HG02623 (cell line): ENCODE data around the gene ITGB7.
"Not testable (repeated sequence)": the region's sequence is repeated elsewhere in the genome, so short reads cannot be mapped to it uniquely, and the experiment has no call there.

Source experiments
- ATAC-seq: cut with Tn5 transposase; IDR thresholded peaks from one replicate; pipeline ENCODE4 v1.9.1; 2021; ENCODE audit warnings: moderate library complexity; ENCODE audit not compliant: unreplicated experiment

Gene ITGB7

GRCh38 chr12:53180220-53180930, 26.7 kb downstream of the ITGB7 start, which contains the start of the genes CSAD and ZNF740:
Gene CSAD (minus strand): TSS chr12:53180925. CDS start chr12:53173470, 7,455 bp downstream.
Gene ZNF740 (plus strand): TSS chr12:53180722. CDS start chr12:53181984, 1,262 bp downstream.
- ATAC-seq, result peak; percentile 85

- ATAC-seq, result peak; percentile 5
Observed at GRCh38 chr12:53179687-53180219, 27.3 kb downstream of the ITGB7 start.

GRCh38 chr12:53178803-53179202, 28.2 kb downstream of the ITGB7 start:
- ATAC-seq, result not testable (repeated sequence)

GRCh38 chr12:53177447-53177846, 29.6 kb downstream of the ITGB7 start:
- ATAC-seq, result not testable (repeated sequence)

- ATAC-seq, result no peak
Observed at GRCh38 chr12:53176750-53177149, 30.3 kb downstream of the ITGB7 start.

- ATAC-seq, result no peak
Observed at GRCh38 chr12:53174881-53175491, 32.1 kb downstream of the ITGB7 start.

GRCh38 chr12:53173085-53173715, 33.9 kb downstream of the ITGB7 start:
- ATAC-seq, result no peak

GRCh38 chr12:53172352-53172751, 34.7 kb downstream of the ITGB7 start:
- no peak for ATAC-seq

- ATAC-seq, result no peak
Observed at GRCh38 chr12:53171725-53172329, 35.2 kb downstream of the ITGB7 start.

- ATAC-seq, result no peak
Observed at GRCh38 chr12:53170876-53171724, 36.0 kb downstream of the ITGB7 start.

- no peak for ATAC-seq
Observed at GRCh38 chr12:53170215-53170614, 36.8 kb downstream of the ITGB7 start.

GRCh38 chr12:53169644-53170043, 37.4 kb downstream of the ITGB7 start:
- ATAC-seq, result no peak

GRCh38 chr12:53166837-53167236, 40.2 kb downstream of the ITGB7 start:
- no peak for ATAC-seq

GRCh38 chr12:53163008-53163407, 44.0 kb downstream of the ITGB7 start:
- ATAC-seq, result not testable (repeated sequence)

GRCh38 chr12:53161119-53161911, 45.7 kb downstream of the ITGB7 start:
- ATAC-seq, result no peak

GRCh38 chr12:53160673-53161072, 46.4 kb downstream of the ITGB7 start:
- ATAC-seq, result no peak

GRCh38 chr12:53160000-53160399, 47.1 kb downstream of the ITGB7 start:
- no peak for ATAC-seq

- ATAC-seq, result peak; percentile 52
Observed at GRCh38 chr12:53159195-53159839, 47.7 kb downstream of the ITGB7 start.

- no peak for ATAC-seq
Observed at GRCh38 chr12:53152390-53152789, 54.7 kb downstream of the ITGB7 start.
